Measurements from ENCODE around the gene SRPX2. TPM values are rescaled to one million over a fixed set of nuclear protein-coding genes. Genes with fewer than 3 reads are reported as not detected.

Gene SRPX2
- total RNA-seq, 1 experiment from 2014 or later: 1.6 TPM

- DNase-seq (ENCODE audit: low read depth, low spot score): no peak
- in situ Hi-C loops (cut with HindIII; ENCODE audit: low pct_unique_long_range_greater_than_20kb, low sequenced_read_pairs): no loop called here
These were observed 3.1 kb downstream of the SRPX2 start for GRCh38 chrX:100647095-100647494.

GRCh38 chrX:100647739-100648138 lies 3.7 kb downstream of the SRPX2 start:
- peak; percentile 22 for DNase-seq (ENCODE audit: low read depth, low spot score)
- in situ Hi-C loops (cut with HindIII; ENCODE audit: low pct_unique_long_range_greater_than_20kb, low sequenced_read_pairs): no loop called here

- DNase-seq (ENCODE audit: low read depth, low spot score): no peak
- in situ Hi-C loops (cut with HindIII; ENCODE audit: low pct_unique_long_range_greater_than_20kb, low sequenced_read_pairs): no loop called here
These were observed 4.7 kb downstream of the SRPX2 start for GRCh38 chrX:100648458-100649417.

GRCh38 chrX:100649550-100650356 lies 5.8 kb downstream of the SRPX2 start:
- in situ Hi-C loops (cut with HindIII; ENCODE audit: low pct_unique_long_range_greater_than_20kb, low sequenced_read_pairs): no loop called here
- no peak for DNase-seq (ENCODE audit: low read depth, low spot score)

- in situ Hi-C loops (cut with HindIII; ENCODE audit: low pct_unique_long_range_greater_than_20kb, low sequenced_read_pairs): no loop called here
- DNase-seq (ENCODE audit: low read depth, low spot score): no peak
These were observed 6.8 kb downstream of the SRPX2 start for GRCh38 chrX:100650841-100651240.

- in situ Hi-C loops (cut with HindIII; ENCODE audit: low pct_unique_long_range_greater_than_20kb, low sequenced_read_pairs): no loop called here
These were observed 8.3 kb downstream of the SRPX2 start for GRCh38 chrX:100652266-100652665.

GRCh38 chrX:100654261-100654660 lies 10.3 kb downstream of the SRPX2 start:
- DNase-seq (ENCODE audit: low read depth, low spot score): peak; percentile 56
- in situ Hi-C loops (cut with HindIII; ENCODE audit: low pct_unique_long_range_greater_than_20kb, low sequenced_read_pairs): no loop called here

More at GRCh38 chrX:100652266-100652665, 8.3 kb downstream of the SRPX2 start:
- DNase-seq (ENCODE audit: low read depth, low spot score): no peak

- in situ Hi-C loops (cut with HindIII; ENCODE audit: low pct_unique_long_range_greater_than_20kb, low sequenced_read_pairs): no loop called here
- no peak for DNase-seq (ENCODE audit: low read depth, low spot score)
These were observed 15.0 kb downstream of the SRPX2 start for GRCh38 chrX:100658941-100659381.

- no peak for DNase-seq (ENCODE audit: low read depth, low spot score)
- in situ Hi-C loops (cut with HindIII; ENCODE audit: low pct_unique_long_range_greater_than_20kb, low sequenced_read_pairs): no loop called here
These were observed 15.6 kb downstream of the SRPX2 start for GRCh38 chrX:100659431-100660137.

- in situ Hi-C loops (cut with HindIII; ENCODE audit: low pct_unique_long_range_greater_than_20kb, low sequenced_read_pairs): no loop called here
These were observed 18.2 kb downstream of the SRPX2 start for GRCh38 chrX:100662170-100662569.

GRCh38 chrX:100662796-100663195 lies 18.8 kb downstream of the SRPX2 start:
- in situ Hi-C loops (cut with HindIII; ENCODE audit: low pct_unique_long_range_greater_than_20kb, low sequenced_read_pairs): no loop called here
- DNase-seq (ENCODE audit: low read depth, low spot score): no peak

More at GRCh38 chrX:100662170-100662569, 18.2 kb downstream of the SRPX2 start:
- DNase-seq (ENCODE audit: low read depth, low spot score): no peak

GRCh38 chrX:100663642-100664041 lies 19.6 kb downstream of the SRPX2 start:
- no peak for DNase-seq (ENCODE audit: low read depth, low spot score)
- in situ Hi-C loops (cut with HindIII; ENCODE audit: low pct_unique_long_range_greater_than_20kb, low sequenced_read_pairs): no loop called here

- DNase-seq (ENCODE audit: low read depth, low spot score): peak; percentile 10
- in situ Hi-C loops (cut with HindIII; ENCODE audit: low pct_unique_long_range_greater_than_20kb, low sequenced_read_pairs): no loop called here
These were observed 29.0 kb downstream of the SRPX2 start for GRCh38 chrX:100672966-100673365.

- DNase-seq (ENCODE audit: low read depth, low spot score): no peak
- in situ Hi-C loops (cut with HindIII; ENCODE audit: low pct_unique_long_range_greater_than_20kb, low sequenced_read_pairs): no loop called here
These were observed 29.5 kb downstream of the SRPX2 start for GRCh38 chrX:100673397-100673953.

- DNase-seq (ENCODE audit: low read depth, low spot score): no peak
- in situ Hi-C loops (cut with HindIII; ENCODE audit: low pct_unique_long_range_greater_than_20kb, low sequenced_read_pairs): no loop called here
These were observed 30.7 kb downstream of the SRPX2 start for GRCh38 chrX:100674705-100675104.

GRCh38 chrX:100677611-100678181 lies 33.7 kb downstream of the SRPX2 start:
- DNase-seq (ENCODE audit: low read depth, low spot score): no peak
- in situ Hi-C loops (cut with HindIII; ENCODE audit: low pct_unique_long_range_greater_than_20kb, low sequenced_read_pairs): no loop called here

- in situ Hi-C loops (cut with HindIII; ENCODE audit: low pct_unique_long_range_greater_than_20kb, low sequenced_read_pairs): no loop called here
- no peak for DNase-seq (ENCODE audit: low read depth, low spot score)
These were observed 36.8 kb downstream of the SRPX2 start for GRCh38 chrX:100680756-100681155.
